ENCODE measurements around the gene LEUTX.
"Not testable (repeated sequence)": the region's sequence is repeated elsewhere in the genome, so short reads cannot be mapped to it uniquely, and the experiment has no call there.

Gene LEUTX

GRCh38 chr19:39788244-39788643 is 9.6 kb downstream of the LEUTX start:
- no peak for DNase-seq

DNA sequence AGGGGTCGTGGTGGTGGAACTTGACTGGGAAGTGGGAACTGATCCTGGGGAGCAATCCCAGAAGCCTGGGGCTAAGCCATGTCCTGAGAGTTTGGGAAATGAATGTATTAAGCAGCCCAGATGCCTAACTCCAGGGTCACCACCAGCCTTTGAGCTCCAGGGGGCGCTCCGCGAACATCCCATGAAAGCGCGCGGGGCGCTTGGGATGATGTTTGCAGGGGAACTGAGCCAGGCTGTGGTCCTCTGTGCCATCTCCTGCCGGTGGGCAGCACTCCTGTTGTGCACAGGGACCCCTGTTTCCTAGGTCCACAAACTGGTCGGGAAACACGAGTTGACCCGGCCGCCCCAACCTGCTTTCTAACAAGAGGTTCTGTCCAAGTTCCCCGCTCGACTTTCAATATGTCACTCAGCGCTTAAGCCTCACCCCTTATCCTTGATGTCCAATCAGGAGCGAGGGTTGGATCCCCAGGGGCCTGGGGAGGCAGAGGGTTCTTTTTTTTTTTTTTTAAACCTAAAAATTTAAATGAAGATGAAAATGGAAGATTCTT is 14.4 kb downstream of the LEUTX start:
- peak; percentile 92 for DNase-seq

GRCh38 chr19:39795001-39795400 is 16.3 kb downstream of the LEUTX start:
- no peak for DNase-seq

GRCh38 chr19:39796000-39796498 is 17.4 kb downstream of the LEUTX start:
- DNase-seq, result no peak

DNA sequence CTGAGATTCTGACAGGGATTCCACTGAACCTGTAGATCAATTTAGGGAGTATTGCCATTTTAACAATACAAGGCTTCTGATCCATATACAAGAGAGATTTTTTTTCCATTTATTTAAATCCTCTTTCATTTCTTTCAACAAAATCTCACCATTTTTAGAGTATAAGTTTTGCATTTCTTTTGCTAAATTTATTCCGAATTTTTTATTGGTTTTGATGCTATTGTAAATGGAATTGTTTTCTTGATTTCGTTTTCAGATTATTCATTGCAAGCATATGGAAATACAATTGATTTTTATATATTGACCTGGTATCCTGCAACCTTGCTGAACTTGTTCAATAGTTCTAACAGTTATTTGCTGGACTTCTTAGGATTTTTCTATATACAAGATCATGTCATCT is 18.4 kb downstream of the LEUTX start:
- DNase-seq, result no peak

- no peak for DNase-seq
Observed at GRCh38 chr19:39802958-39803357, 24.3 kb downstream of the LEUTX start.

GRCh38 chr19:39805104-39805503 is 26.4 kb downstream of the LEUTX start:
- no peak for DNase-seq

DNA sequence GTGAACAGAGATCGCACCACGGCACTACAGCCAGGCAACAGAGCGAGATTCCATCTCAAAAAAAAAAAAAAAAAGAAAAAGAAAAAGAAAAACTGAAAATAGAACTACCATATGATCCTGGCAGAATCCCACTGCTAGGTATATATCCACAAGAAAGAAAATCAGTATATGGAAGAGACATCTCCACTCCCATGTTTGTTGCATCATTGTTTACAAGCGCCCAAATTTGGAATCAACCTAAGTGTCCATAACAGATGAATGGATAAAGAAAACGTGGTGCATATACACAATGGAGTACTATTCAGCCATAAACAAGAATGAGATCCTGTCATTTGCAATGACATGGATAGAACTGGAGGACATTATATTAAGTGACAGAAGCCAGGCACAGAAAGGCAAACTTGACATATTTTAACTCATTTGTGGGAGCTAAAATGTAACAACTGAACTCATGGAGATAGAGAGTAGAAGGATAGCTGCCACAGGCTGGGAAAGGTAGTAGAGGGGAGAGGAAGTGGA is 29.3 kb downstream of the LEUTX start:
- DNase-seq, result no peak

DNA sequence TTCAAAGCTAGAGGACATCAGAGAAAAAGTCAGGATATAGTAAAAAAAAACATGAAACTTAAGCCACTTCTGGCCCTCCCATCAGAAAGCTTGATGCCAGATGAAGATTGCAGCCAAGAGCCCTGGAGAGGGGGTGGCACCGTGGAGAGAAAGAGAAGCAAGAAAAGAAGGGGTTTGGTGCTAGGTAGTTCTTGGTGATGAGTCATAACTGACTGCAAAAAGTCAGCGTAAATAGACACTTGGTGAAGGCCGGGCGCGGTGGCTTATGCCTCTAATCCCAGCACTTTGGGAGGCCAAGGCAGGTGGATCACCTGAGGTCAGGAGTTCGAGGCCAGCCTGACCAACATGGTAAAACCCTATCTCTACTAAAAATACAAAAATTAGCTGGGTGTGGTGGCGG is 30.0 kb downstream of the LEUTX start:
- not testable (repeated sequence) for DNase-seq

DNA sequence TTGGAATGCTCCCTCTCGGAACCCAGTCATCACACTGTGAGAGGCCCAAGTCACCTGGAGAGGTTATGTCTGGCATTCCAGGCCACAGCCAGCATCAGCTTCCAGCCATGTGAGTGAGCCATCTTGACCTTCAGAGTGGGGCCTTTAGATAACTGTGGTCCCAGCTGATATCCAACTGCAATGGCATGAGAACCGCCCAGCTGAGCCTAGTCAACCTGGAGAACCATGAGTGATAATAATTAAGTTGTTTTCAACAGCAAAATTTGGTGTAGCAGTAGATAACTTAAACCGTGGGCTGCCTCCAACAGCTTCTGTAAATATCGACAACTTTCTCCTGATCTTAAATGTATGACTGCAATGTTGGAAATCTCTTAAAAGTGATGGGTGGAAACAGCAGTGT is 30.7 kb downstream of the LEUTX start:
- no peak for DNase-seq

DNA sequence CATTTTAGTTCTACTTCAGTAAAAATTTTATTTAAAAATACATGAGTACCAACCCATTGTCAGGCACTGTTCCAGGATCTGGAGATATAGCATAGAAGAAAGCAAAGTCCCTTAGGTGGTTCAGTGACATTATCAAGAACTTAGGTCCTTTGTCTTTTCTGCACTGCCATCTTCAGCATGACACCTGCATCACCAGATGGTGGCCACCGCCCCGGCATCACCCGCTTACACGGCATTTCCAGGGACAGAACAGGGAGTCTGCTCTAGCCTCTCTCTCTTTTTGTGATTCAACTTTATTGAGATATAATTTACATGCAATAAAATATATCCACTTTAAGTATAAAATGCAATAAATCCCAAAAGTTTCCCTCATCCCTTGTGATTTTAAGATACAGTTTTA is 31.8 kb downstream of the LEUTX start:
- DNase-seq, result no peak

DNA sequence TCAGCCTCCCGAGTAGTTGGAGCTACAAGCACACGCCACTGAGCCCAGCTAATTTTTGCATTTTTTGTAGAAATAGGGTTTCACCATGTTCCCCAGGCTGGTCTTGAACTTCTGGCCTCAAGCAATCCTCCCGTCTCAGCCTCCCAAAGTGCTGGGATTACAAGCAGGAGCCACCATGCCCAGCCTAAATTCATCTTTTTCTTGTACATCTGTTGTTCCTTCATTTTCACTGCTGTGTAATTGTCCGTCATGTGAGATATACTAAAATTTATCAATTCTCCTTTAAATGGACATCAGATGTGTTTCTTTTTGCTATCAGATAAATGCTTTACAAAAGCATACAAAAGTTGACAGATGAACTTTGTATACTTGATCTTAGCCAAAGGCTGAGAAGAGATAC is 32.4 kb downstream of the LEUTX start:
- no peak for DNase-seq

GRCh38 chr19:39813264-39813993 is 34.8 kb downstream of the LEUTX start:
- no peak for DNase-seq

GRCh38 chr19:39814111-39814510 is 35.5 kb downstream of the LEUTX start:
- DNase-seq, result not testable (repeated sequence)

DNA sequence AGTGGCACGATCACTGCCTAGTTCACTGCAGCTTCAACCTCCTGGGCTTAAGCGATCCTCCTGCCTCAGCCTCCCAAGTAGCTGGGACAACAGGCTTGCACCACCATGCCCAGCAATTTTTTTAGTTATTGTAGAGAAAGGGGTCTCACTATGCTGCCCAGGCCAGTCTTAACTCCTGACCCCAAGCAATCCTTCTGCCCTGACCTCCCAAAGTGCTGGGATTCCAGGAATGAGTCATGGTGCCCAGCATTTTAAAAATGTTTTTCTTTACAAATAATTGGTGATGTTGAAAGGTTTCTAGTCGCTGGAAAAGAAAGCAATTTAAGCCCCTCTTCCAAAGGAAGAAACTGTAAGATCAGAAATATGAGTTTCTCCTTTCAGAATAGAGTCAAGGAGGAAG is 35.9 kb downstream of the LEUTX start:
- no peak for DNase-seq

DNA sequence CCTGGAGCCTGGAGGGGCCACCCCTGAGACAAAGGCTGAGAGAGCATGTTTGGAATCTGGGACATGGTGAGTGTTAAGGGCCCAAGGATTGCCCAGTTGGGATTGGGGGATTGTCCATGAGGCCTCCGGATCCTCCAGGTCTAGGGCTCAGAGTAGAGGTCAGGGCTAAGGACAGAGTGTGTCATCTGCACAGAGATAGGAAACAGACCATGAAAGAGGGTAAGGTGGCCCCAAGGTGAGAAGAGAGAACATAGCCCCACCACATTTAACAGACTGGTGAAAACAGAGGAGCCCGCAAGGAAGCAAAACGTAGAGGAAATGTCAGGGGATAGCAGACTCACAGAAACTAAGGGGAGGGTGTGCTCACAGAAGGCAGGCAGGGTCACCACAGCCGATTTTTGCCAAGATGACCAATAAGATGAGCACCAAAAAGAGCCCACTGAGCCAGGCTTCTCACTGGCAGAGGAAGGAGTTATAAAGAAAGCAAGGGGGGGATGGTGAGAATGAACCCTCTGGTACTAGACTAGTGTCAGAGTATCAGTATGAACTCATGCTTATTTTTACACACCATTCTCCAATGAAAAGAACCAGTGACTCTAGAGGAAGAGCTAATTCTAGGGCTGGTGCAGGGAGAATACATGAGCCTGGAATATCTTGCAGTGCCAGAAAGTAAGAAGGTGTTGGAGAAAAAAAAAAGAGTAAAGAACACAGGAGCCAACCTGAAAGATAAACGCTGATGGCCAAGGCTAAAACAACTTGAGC is 37.8 kb downstream of the LEUTX start:
- no peak for DNase-seq

GRCh38 chr19:39817888-39818561 is 39.4 kb downstream of the LEUTX start:
- peak; percentile 46 for DNase-seq

DNA sequence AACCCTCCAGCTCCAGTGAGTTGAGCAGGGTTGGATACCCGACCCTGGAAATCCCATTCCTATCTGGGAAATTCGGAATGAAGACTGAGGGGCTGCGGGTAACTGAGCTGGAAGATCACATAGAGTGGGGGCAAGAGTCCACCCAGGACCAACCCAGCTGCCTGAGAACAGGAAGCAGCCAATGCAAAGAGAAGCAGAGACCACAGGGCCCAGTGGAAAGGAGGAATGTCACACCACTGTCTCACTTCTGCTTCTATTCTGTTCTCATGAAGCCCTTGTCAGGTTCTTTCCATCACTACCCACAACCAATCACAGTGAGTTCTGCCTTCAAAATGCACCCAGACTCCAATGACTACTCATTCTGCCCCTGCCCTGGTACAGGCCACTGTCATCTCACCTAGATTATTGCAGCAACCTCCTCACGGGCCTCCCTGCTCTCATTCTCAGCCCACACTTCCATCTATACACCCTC is 40.0 kb downstream of the LEUTX start:
- peak; percentile 38 for DNase-seq

GRCh38 chr19:39819786-39820185 is 41.1 kb downstream of the LEUTX start:
- DNase-seq, result no peak

DNA sequence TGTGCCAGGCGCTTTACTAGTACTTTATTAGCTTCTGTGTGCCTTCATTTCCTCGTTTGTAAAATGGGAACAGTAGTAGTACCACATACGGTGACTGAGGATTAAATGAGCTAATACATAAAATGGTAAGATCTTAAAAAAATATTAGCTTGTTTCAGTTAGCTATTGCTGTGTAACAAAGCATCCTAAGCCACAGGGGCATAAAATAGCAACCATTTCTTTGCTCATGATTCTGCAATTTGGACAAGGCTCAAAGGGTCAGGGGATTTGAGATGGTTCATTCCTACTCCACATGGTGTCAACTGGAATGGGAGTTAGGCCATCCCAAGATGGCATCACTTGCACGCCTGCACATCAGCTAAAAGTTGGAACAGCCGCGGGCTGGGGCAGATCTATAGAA is 42.0 kb downstream of the LEUTX start:
- no peak for DNase-seq

DNA sequence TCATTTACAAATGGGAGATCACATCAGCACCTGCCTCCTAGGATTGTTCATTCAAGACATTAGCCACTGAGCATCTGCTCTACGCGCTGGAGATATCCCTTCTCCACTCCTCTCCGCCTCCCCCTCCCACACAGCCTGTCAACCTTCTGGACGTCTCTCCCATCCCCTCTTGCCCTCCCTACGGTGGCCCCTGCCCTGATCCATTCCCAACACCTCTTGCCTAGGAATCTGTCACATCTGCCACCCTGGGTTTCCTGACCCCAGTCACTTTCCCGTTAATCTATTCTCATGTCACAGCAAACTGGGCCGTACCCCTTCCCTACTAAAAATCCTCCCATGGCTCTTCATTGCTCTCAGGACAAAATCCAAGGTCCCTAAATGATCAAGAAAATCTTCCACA is 45.0 kb downstream of the LEUTX start:
- peak; percentile 55 for DNase-seq

- DNase-seq, result peak; percentile 89
Observed at GRCh38 chr19:39824143-39825092, 45.8 kb downstream of the LEUTX start.
